Mucosa of descending colon (tissue), 3 donors: ENCODE measurements around the gene SNRPN. TPM values are rescaled to one million over a fixed set of nuclear protein-coding genes. Genes with fewer than 3 reads are reported as not detected.
A peak's percentile ranks its signal among the peaks of the same experiment; 100 is the strongest.
"Not testable (repeated sequence)": the region's sequence is repeated elsewhere in the genome, so short reads cannot be mapped to it uniquely, and the experiment has no call there.

Experiments used
- ATAC-seq: fragments of 200-7000 bp; cut with Tn5 transposase; one replicate; pipeline ENCODE4 v1.9.1; 2020; ENCODE audit warnings: mild to moderate bottlenecking, moderate library complexity
- DNase-seq, 3 donors: peaks; one replicate each; pipeline ENCODE4 v3.0.0-alpha.2; 2020
- H3K36me3 ChIP-seq: fragments of 200-600 bp; one replicate; pipeline ENCODE4 v1.8.0; 2021; ENCODE audit warnings: low read depth, mild to moderate bottlenecking
- H3K4me1 ChIP-seq: fragments of 200-600 bp; one replicate; pipeline ENCODE4 v1.8.0; 2021; ENCODE audit warnings: low read depth, mild to moderate bottlenecking
- H3K4me3 ChIP-seq: fragments of 200-600 bp; one replicate; pipeline ENCODE4 v1.8.0; 2021; ENCODE audit warnings: mild to moderate bottlenecking
- H3K9me3 ChIP-seq: fragments of 200-600 bp; one replicate; pipeline ENCODE4 v1.8.0; 2021; ENCODE audit warnings: mild to moderate bottlenecking
- intact Hi-C, 2 donors: fragments of 100-400 bp; cut with DNase I in 1 of 2; cut with micrococcal nuclease in 1 of 2; formaldehyde crosslinking; loops; one replicate each; pipeline versions ENCODE4 v1.11.0 to v1.11.1; 2022; cut with DNase I, micrococcal nuclease
- long read RNA-seq, 2 donors: library from polyadenylated mRNA; unstranded; transcript quantifications; one replicate each; pipeline ENCODE4 v2.0.0, GENCODE V29; 2019 to 2021
- total RNA-seq, 3 donors: library from RNA; stranded (reverse); fragmentation: NEBNext Ultra II Directional in 2 of 3; extraction: Animal tissue kit (Norgen Biotek cat#: 25700) in 2 of 3; gene quantifications; one replicate each; pipeline versions ENCODE4 v1.2.1 to v1.2.4, GENCODE V29; 2021 to 2023
- TF ChIP-seq, protein P1 (sequence below): fragments of 200-600 bp; IDR thresholded peaks from one replicate; pipeline ENCODE4 v1.8.0; 2022; ENCODE audit warnings: antibody characterized with exemption, mild to moderate bottlenecking
- donor health status: DM: no; HTN: no; CAD: no; lungs with moderate emphysema.
- donor health status: DM: no; HTN: no; CAD: no.
- donor health status: DM: no; HTN: yes; CAD: no.

SNRPN gene
- 10 to 100 TPM; 17.6 to 85.5 (median 18.7) TPM for total RNA-seq
- long read RNA-seq, donor 1, transcript SNRPN-202 (10 exons, 1,528 nt), result major isoform, 83 of 116 reads
- long read RNA-seq, donor 1, partial matches to known transcripts, result 4 of 116 reads
- long read RNA-seq, donor 1, other reads (novel, unspliced or antisense), result 21 of 116 reads
- long read RNA-seq, donor 2, transcript SNRPN-202 (10 exons, 1,528 nt), result major isoform, 16 of 22 reads
- long read RNA-seq, donor 2, partial matches to known transcripts, result 1 of 22 reads
- long read RNA-seq, donor 2, other reads (novel, unspliced or antisense), result 4 of 22 reads

DNA sequence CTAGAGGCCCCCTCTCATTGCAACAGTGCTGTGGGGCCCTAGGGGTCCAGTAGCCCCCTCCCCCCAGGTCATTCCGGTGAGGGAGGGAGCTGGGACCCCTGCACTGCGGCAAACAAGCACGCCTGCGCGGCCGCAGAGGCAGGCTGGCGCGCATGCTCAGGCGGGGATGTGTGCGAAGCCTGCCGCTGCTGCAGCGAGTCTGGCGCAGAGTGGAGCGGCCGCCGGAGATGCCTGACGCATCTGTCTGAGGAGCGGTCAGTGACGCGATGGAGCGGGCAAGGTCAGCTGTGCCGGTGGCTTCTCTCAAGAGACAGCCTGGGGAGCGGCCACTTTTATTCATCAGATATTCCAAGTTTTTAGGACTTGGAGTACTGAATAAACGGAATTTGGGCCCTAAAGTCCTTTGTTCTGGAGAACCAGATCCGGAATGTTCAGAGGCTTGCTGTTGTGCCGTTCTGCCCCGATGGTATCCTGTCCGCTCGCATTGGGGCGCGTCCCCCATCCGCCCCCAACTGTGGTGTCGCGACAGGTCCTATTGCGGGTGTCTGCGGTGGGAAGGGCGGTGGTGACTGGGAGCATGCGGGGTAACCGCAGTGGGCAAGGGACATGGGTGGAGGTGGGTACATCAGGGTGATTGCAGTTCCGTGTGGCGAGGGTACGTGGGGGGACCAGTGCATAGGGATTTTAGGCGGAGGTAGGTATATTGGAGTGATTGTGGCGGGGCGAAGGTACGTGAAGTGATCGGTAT lies at the start of gene SNRPN, which contains the start of gene SNURF:
TSS of gene SNRPN (plus strand) at position 205 of the 748 bp plus-strand sequence. CDS start 19,467 bp downstream, outside the sequence.
TSS of gene SNURF (plus strand) at position 205 of the 748 bp plus-strand sequence. CDS start at position 267, 62 bp downstream.
- intact Hi-C loops, result no loop called here
- TF ChIP-seq, protein P1, sequence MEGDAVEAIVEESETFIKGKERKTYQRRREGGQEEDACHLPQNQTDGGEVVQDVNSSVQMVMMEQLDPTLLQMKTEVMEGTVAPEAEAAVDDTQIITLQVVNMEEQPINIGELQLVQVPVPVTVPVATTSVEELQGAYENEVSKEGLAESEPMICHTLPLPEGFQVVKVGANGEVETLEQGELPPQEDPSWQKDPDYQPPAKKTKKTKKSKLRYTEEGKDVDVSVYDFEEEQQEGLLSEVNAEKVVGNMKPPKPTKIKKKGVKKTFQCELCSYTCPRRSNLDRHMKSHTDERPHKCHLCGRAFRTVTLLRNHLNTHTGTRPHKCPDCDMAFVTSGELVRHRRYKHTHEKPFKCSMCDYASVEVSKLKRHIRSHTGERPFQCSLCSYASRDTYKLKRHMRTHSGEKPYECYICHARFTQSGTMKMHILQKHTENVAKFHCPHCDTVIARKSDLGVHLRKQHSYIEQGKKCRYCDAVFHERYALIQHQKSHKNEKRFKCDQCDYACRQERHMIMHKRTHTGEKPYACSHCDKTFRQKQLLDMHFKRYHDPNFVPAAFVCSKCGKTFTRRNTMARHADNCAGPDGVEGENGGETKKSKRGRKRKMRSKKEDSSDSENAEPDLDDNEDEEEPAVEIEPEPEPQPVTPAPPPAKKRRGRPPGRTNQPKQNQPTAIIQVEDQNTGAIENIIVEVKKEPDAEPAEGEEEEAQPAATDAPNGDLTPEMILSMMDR, result no peak
- peak; percentile 73 to 84 (median 79) for DNase-seq
- Histone ChIP-seq H3K4me1 (no peaks in the 10 kb centered on the region), H3K36me3 (no peaks in the 10 kb centered on the region), H3K9me3 (peaks cover 17% of the 10 kb centered on the region), H3K4me3 (peak within 1 kb of the TSS; percentile 39)
- ATAC-seq, result peak; percentile 85

DNA sequence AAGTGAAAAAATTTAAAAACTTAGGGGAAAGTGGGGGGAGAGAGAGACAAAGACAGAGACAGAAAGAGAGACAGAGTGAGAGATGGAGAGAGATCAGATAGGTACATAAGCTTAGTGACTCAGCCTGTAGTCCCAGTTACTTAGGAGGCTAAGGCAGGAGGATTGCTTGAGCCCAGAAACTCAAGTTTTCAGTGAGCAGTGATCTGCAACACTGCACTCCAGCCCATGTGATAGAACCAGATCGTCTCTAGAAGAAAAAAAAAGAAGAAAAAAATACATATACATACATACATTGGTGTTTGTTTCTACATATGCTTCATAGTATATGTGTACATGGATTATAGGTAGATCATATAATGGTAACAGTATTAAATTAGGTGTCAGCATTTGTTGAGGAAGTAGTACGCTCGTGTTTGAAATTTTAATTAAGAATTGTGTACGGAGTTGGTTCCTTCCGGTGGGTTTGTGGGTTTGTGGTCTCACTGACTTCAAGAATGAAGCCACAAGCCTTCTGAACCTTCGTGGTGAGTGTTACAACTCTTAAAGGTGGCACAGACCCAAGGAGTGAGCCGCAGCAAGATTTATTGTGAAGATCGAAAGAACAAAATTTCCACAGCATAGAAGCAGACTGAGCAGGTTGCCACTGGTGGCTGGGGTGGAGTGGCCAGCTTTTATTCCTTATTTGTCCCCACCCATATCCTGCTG lies 38.3 kb upstream of the SNRPN start:
- no peak for ATAC-seq
- TF ChIP-seq, protein P1, result no peak
- intact Hi-C loops, result no loop called here
- no peak for DNase-seq
- H3K9me3 ChIP-seq, result peaks cover 62% of the 10 kb centered on the region
- no peaks in the 10 kb centered on the region for H3K4me1 ChIP-seq
- no peaks in the 10 kb centered on the region for H3K36me3 ChIP-seq
- H3K4me3 ChIP-seq, result no peak overlapping the region

DNA sequence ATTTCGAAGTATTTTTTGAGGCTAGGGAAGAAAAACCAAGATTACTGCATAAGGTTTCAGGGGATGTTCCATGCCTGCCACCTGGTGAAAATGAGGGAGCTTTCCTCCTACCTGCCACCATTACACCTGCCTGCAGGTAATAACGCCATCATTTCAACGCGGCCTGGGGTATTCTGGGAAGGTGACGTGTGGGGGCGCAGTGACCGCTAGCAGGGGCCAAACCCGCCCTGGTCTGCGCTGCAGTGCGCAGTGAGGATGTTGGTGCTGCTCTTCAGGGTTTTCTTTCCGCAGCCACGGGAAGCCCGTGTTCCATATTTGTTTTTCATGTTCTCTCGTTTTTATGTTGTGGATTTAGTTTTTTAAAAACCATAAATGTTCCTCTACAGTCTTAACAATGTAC lies 37.4 kb upstream of the SNRPN start:
- intact Hi-C loops, result no loop called here
- ATAC-seq, result no peak
- H3K4me1 ChIP-seq, result no peaks in the 10 kb centered on the region
- H3K9me3 ChIP-seq, result peaks cover 55% of the 10 kb centered on the region
- H3K4me3 ChIP-seq, result no peak overlapping the region
- TF ChIP-seq, protein P1, result no peak
- no peaks in the 10 kb centered on the region for H3K36me3 ChIP-seq
- no peak for DNase-seq

DNA sequence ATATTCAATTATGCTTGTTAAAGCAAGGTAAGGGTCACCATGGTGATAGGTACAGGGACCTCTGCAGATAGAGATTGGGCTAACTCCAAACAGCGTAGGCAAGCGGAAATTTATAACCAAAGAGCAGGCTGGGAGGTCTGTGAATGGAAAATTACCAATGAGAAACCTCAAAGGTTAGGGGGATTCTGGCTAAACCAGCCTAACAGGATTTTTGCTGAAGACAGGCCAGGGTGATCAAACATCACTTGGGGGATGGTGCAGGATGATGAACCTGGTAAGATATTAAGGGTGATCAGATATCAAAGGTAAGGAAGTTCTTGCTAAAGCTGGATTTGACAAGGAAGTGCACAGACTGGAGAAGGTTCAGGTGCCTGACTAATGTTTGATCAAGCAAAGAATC lies 35.3 kb upstream of the SNRPN start:
- Histone ChIP-seq H3K4me1 (no peaks in the 10 kb centered on the region), H3K9me3 (peaks cover 39% of the 10 kb centered on the region), H3K4me3 (no peak overlapping the region), H3K36me3 (no peaks in the 10 kb centered on the region)
- intact Hi-C loops, result no loop called here
- ATAC-seq (no peak), DNase-seq (no peak)
- TF ChIP-seq, protein P1, result no peak

DNA sequence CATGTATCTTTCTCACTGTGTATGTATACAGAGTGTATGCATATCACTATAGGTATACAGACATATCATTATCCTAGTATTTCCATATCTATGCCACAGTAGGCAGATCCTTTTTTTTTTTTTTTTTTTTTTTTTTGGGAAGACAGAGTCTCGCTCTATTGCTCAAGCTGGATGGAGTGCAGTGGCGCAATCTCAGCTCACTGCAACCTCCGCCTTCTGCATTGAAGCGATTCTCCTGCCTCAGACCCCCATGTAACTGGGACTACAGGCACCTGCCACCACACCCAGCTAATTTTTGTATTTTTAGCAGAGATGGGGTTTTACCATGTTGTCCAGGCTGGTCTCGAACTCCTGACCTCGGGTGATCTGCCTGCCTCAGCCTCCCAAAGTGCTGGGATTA lies 32.0 kb upstream of the SNRPN start:
- H3K4me3 ChIP-seq, DNase-seq, H3K4me1 ChIP-seq, intact Hi-C loops, H3K36me3 ChIP-seq, ATAC-seq: not testable (repeated sequence)
- H3K9me3 ChIP-seq, result peaks cover 20% of the 10 kb centered on the region
